Tibial nerve (tissue), 4 donors: ENCODE results near the gene NEK5. TPM values are rescaled to one million over a fixed set of nuclear protein-coding genes. Genes with fewer than 3 reads are reported as not detected.
A peak's percentile ranks its signal among the peaks of the same experiment; 100 is the strongest.
"Not testable (repeated sequence)": the region's sequence is repeated elsewhere in the genome, so short reads cannot be mapped to it uniquely, and the experiment has no call there.

Experiments
- DNase-seq, 2 donors: peaks; one replicate each; pipeline ENCODE4 v3.0.0-alpha.2; 2019; ENCODE audit warnings: low spot score in 2 of 2
- H3K27ac ChIP-seq, 4 donors: fragments of 200-600 bp; sonication (generic) in 3 of 4; one replicate each; pipeline ENCODE4 v1.5.1; 2017 to 2019; ENCODE audit warnings: mild to moderate bottlenecking in 1 of 4
- H3K27me3 ChIP-seq, 2 donors: fragments of 200-600 bp; sonication (generic) in 1 of 2; one replicate each; pipeline versions ENCODE4 v1.5.1 to v1.6.0; 2017 to 2019
- H3K36me3 ChIP-seq, 3 donors: fragments of 200-600 bp; sonication (generic); one replicate each; pipeline ENCODE4 v1.5.1; 2018 to 2019
- H3K4me1 ChIP-seq, 4 donors: fragments of 200-600 bp; sonication (generic) in 3 of 4; one replicate each; pipeline ENCODE4 v1.5.1; 2017 to 2019
- H3K4me3 ChIP-seq, 4 donors: fragments of 200-600 bp; sonication (generic) in 3 of 4; one replicate each; pipeline ENCODE4 v1.5.1; 2017 to 2019; ENCODE audit warnings: mild to moderate bottlenecking in 1 of 4, moderate library complexity in 1 of 4
- H3K9me3 ChIP-seq, 4 donors: fragments of 200-600 bp; sonication (generic) in 3 of 4; one replicate each; pipeline ENCODE4 v1.5.1; 2017 to 2019
- CTCF ChIP-seq, 5 experiments: fragments of 200-600 bp in 3 of 5; fragments of 450-650 bp in 2 of 5; sonication (generic) in 3 of 5; IDR thresholded peaks; one replicate each; pipeline ENCODE4 v1.5.1; 2016 to 2019; ENCODE audit warnings: antibody characterized with exemption in 5 of 5, mild to moderate bottlenecking in 3 of 5, moderate library complexity in 2 of 5
- EP300 ChIP-seq, 2 donors: sonication (generic); formaldehyde crosslinking; IDR thresholded peaks; one replicate each; pipeline ENCODE4 v1.6.1; 2017; ENCODE audit warnings: antibody characterized with exemption in 2 of 2, mild to moderate bottlenecking in 1 of 2
- POLR2A ChIP-seq, 2 donors: fragments of 450-650 bp; IDR thresholded peaks; one replicate each; pipeline ENCODE4 v1.6.1; 2017; ENCODE audit warnings: antibody characterized with exemption in 2 of 2, mild to moderate bottlenecking in 2 of 2, moderate library complexity in 2 of 2
- WGBS, 2 donors: methylation state at CpG; one replicate each; pipeline ENCODE4 v1.1.5; 2018; 5-methylcytosine and 5-hydroxymethylcytosine counted together
- total RNA-seq, 4 donors: library from RNA; depleted of rRNA; stranded (reverse); fragments of >200 nt; gene quantifications; one replicate each; pipeline ENCODE4 v1.1.0, GENCODE V29; 2016

The NEK5 gene
- under 1 TPM; 0.30 to 0.66 (median 0.61) TPM for total RNA-seq

DNA sequence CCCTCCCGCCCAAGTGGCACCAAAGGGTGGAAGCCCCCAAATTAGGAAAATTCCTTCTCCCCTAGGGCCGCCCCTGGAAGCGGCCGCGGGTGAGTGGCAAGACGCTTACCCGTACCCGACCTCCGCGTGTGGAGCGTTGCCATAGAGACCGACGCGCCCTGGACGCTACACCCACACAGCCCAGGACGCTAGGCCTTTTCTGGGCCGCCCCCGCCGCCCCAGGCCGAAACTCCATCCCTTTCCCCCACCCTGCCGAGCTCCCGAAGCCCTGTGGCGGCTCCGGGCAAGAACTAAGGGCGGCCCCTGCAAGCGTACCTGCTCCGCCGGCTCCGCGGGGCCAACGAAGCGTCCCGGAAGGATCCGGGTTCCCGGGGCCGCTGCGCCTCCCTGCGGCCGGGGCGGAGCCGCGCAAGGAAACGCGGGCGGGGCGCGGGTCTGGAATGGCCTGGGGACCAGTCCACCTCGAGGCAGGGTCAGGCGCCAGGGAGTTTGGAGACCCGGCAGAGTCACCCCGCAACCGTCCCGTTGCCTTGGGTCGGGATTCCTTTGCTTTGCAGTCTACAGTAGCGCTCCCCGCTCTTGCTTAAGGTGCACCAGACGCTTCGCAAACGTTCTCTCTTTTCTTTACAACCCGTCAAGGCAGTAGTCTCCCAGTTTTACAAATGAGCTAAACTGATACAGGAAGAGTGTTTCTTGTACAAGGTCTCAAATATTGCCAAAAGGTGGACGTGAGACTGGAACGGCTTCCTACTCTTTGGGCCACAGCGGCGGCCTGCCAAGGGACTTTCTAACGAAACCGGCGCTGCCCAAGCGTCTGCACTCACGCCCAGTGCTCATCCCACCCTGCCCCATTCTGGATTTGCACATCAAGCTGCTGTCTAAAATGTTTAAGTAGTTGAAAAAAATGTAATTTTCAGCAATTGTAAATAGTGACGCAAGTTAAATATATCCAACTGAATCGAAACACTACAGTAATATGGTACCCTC, at the start of gene NEK5:
Gene NEK5, minus strand, starts transcription at position 360 of the 987 bp plus-strand sequence. CDS start 1,591 bp downstream, outside the sequence.
- H3K4me3 ChIP-seq: peak within 1 kb of the TSS; percentile 53 to 67 (median 63)

GRCh38 chr13:52177276-52177675, 48.4 kb upstream of the NEK5 start:
- no peak overlapping the region for H3K4me3 ChIP-seq
- H3K27me3 ChIP-seq: no peaks in the 10 kb centered on the region
- TF ChIP-seq EP300 (IDR thresholded peaks at IDR 0.05): no peak
- TF ChIP-seq POLR2A (IDR thresholded peaks at IDR 0.05): no peak
- H3K36me3 ChIP-seq: peaks cover 0 to 56% (median 0%) of the 10 kb centered on the region in 3 donors
- no peaks in the 10 kb centered on the region for H3K9me3 ChIP-seq
- no peak for DNase-seq
- peaks cover 0 to under 1% (median 0%) of the 10 kb centered on the region in 4 donors for H3K4me1 ChIP-seq
- WGBS, 2 donors: 76 to 83% methylated on average over 2 of the region's 2 CpGs
- H3K27ac ChIP-seq: no peak overlapping the region

More for the DNA sequence above, at the start of gene NEK5:
- peak in 1 of 2 donors; percentile 29 for DNase-seq
- Histone ChIP-seq H3K36me3 (peaks cover 0 to 32% (median 0%) of the 10 kb centered on the region in 3 donors), H3K27me3 (no peaks in the 10 kb centered on the region), H3K9me3 (no peaks in the 10 kb centered on the region), H3K4me1 (peaks cover 0 to 19% (median 6%) of the 10 kb centered on the region in 4 donors), H3K27ac (peak within 1 kb of the TSS in 1 of 4 donors; percentile 11)
- 12 to 16% methylated on average over 50 to 65 of the region's 71 CpGs for WGBS, 2 donors
- TF ChIP-seq POLR2A (IDR thresholded peaks at IDR 0.05): no peak
- TF ChIP-seq EP300 (IDR thresholded peaks at IDR 0.05): peak in 1 of 2 donors; percentile 25
- TF ChIP-seq CTCF (IDR thresholded peaks at IDR 0.05): peak; percentile 42 to 79 (median 68)

DNA sequence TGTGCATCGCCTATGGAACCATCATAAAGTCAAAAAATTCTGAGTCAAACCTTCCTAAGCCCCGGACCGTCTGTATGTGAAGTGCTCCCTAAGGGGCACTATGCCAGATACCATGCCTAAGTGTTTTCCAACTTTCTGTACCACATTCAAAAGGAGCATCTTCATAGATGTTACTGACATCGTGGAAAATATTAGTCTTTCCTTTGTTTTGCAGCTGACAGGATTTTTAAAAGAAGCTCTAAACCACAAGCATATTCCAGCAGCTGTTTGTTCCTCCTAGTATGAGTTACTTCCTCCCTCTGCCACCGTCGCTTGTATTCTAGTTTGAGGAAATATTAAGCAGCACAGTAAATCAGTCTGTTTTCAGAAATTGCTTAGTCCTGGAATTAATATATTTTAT, 45.1 kb upstream of the NEK5 start:
- peaks cover 0 to 59% (median 0%) of the 10 kb centered on the region in 3 donors for H3K36me3 ChIP-seq
- H3K27ac ChIP-seq: peak overlapping the region in 1 of 4 donors; percentile 22
- 65 to 67% methylated on average over 6 of the region's 6 CpGs for WGBS, 2 donors
- peaks cover 0 to 17% (median 0%) of the 10 kb centered on the region in 4 donors for H3K4me1 ChIP-seq
- not testable (repeated sequence) for H3K27me3 ChIP-seq, H3K4me3 ChIP-seq, H3K9me3 ChIP-seq, DNase-seq
- TF ChIP-seq EP300 (IDR thresholded peaks at IDR 0.05): peak; percentile 16 to 46

DNA sequence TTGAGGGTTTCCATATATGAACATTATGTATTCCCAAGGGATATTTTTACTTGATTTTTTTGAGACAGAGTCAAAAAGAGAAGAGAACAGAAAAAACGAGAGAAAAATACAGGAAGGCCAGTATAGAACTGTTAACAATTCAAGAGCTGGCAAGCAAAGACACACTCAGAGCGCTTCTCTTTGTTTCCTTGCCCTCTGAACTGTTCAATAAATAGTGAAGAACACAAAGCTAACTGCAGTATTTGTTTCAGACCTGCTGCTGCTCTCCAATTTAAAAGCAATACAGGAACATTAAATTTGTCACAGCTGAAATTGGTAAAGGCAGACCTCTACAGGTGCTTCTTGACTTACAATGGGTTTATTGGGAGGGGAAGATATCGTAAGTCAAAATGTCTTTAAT, 44.5 kb upstream of the NEK5 start:
- Histone ChIP-seq H3K27me3 (no peaks in the 10 kb centered on the region), H3K9me3 (no peaks in the 10 kb centered on the region), H3K36me3 (peaks cover 0 to 63% (median 0%) of the 10 kb centered on the region in 3 donors), H3K4me1 (peaks cover 0 to 17% (median 0%) of the 10 kb centered on the region in 4 donors), H3K4me3 (no peak overlapping the region), H3K27ac (peak overlapping the region in 2 of 4 donors; percentile 22 to 42)
- DNase-seq: no peak
- 67 to 68% methylated on average over 3 of the region's 3 CpGs for WGBS, 2 donors
- TF ChIP-seq POLR2A (IDR thresholded peaks at IDR 0.05) (no peak), CTCF (IDR thresholded peaks at IDR 0.05) (no peak), EP300 (IDR thresholded peaks at IDR 0.05) (no peak)

- H3K27me3 ChIP-seq, DNase-seq, H3K4me3 ChIP-seq, H3K9me3 ChIP-seq: not testable (repeated sequence)
- Histone ChIP-seq H3K4me1 (peaks cover 0 to 17% (median 0%) of the 10 kb centered on the region in 4 donors), H3K36me3 (peaks cover 0 to 64% (median 0%) of the 10 kb centered on the region in 3 donors), H3K27ac (peak overlapping the region in 2 of 4 donors; percentile 51 to 80)
- 74 to 81% methylated on average over 1 of the region's 1 CpG for WGBS, 2 donors
Measured at GRCh38 chr13:52171686-52172085, 42.8 kb upstream of the NEK5 start.

DNA sequence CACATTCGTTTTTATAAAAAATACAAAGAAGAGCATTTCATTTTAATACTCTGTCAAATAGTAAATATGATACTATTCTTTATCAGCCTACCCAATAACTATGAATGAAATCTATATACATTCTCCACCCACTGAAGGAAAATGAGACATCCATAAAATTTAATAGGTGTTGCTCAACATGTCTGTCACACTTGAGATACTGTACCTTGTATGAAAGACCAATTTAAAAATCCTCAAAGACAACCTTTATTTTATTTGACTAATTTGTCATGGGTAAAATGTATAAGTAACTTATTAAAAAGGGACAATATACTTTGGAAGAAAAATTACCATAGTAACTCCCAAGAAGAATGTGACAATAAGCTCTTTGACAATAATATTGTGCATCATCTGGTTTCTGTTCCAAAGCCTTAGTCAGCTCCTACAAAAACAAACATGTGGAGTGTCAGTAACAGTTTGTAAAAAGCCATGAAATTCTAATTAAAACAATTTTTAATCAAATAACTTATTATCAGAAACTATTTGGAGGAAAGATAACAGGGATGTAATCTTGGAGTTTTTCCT, 42.0 kb upstream of the NEK5 start:
- WGBS, 2 donors: 74 to 77% methylated on average over 1 of the region's 1 CpG
- not testable (repeated sequence) for H3K4me3 ChIP-seq, H3K9me3 ChIP-seq, H3K27me3 ChIP-seq, DNase-seq
- peaks cover 0 to 69% (median 0%) of the 10 kb centered on the region in 3 donors for H3K36me3 ChIP-seq
- H3K27ac ChIP-seq: peak overlapping the region in 2 of 4 donors; percentile 63 to 80
- H3K4me1 ChIP-seq: peaks cover 0 to 17% (median 0%) of the 10 kb centered on the region in 4 donors
